ENCODE data around the gene CCDC73.

CCDC73 gene

GRCh38 chr11:32586576-32587190 is 207.8 kb downstream of the CCDC73 start:
- DNase-seq (ENCODE audit: low spot score): peak; percentile 20

GRCh38 chr11:32584921-32585320 is 209.5 kb downstream of the CCDC73 start:
- DNase-seq (ENCODE audit: low spot score): no peak

- DNase-seq (ENCODE audit: low spot score): peak; percentile 98
These were observed 210.8 kb downstream of the CCDC73 start, which contains the start of gene EIF3M for GRCh38 chr11:32583459-32584271. TSS of gene EIF3M (plus strand) at chr11:32583831. CDS start at chr11:32583888, 57 bp downstream.

GRCh38 chr11:32581556-32581955 is 212.9 kb downstream of the CCDC73 start:
- DNase-seq (ENCODE audit: low spot score): no peak

- no peak for DNase-seq (ENCODE audit: low spot score)
These were observed 213.5 kb downstream of the CCDC73 start for GRCh38 chr11:32580967-32581366.

- no peak for DNase-seq (ENCODE audit: low spot score)
These were observed 218.0 kb downstream of the CCDC73 start for GRCh38 chr11:32576456-32576855.

GRCh38 chr11:32575070-32575469 is 219.4 kb downstream of the CCDC73 start:
- no peak for DNase-seq (ENCODE audit: low spot score)

- no peak for DNase-seq (ENCODE audit: low spot score)
These were observed 220.0 kb downstream of the CCDC73 start for GRCh38 chr11:32574421-32574820.

GRCh38 chr11:32573228-32573627 is 221.2 kb downstream of the CCDC73 start:
- DNase-seq (ENCODE audit: low spot score): no peak

GRCh38 chr11:32571039-32571438 is 223.4 kb downstream of the CCDC73 start:
- DNase-seq (ENCODE audit: low spot score): no peak

GRCh38 chr11:32569313-32569881 is 225.1 kb downstream of the CCDC73 start:
- no peak for DNase-seq (ENCODE audit: low spot score)

- DNase-seq (ENCODE audit: low spot score): no peak
These were observed 227.3 kb downstream of the CCDC73 start for GRCh38 chr11:32567154-32567553.

- DNase-seq (ENCODE audit: low spot score): no peak
These were observed 227.9 kb downstream of the CCDC73 start for GRCh38 chr11:32566517-32566916.

GRCh38 chr11:32563600-32563959 is 230.9 kb downstream of the CCDC73 start:
- no peak for DNase-seq (ENCODE audit: low spot score)

- no peak for DNase-seq (ENCODE audit: low spot score)
These were observed 231.4 kb downstream of the CCDC73 start for GRCh38 chr11:32562839-32563599.

- DNase-seq (ENCODE audit: low spot score): no peak
These were observed 232.6 kb downstream of the CCDC73 start for GRCh38 chr11:32561835-32562234.

- no peak for DNase-seq (ENCODE audit: low spot score)
These were observed 238.6 kb downstream of the CCDC73 start for GRCh38 chr11:32555895-32556294.

GRCh38 chr11:32555091-32555490 is 239.4 kb downstream of the CCDC73 start:
- DNase-seq (ENCODE audit: low spot score): no peak

Data from AG20443 (cell line).